Panc1 (cell line): Measurements from ENCODE around the gene FAM228B. TPM values are rescaled to one million over a fixed set of nuclear protein-coding genes. Genes with fewer than 3 reads are reported as not detected.

Source experiments
- ATAC-seq: fragments of 200-7000 bp; cut with Tn5 transposase; 2 replicates; pipeline ENCODE4 v1.9.1; 2020; ENCODE audit warnings: mild to moderate bottlenecking, moderate library complexity
- BruUV-seq: library from RNA; stranded (reverse); fragments of 400-500 nt; replicated peaks from 2 replicates; lab custom pipeline; 2021; lab: Mats Ljungman, UMichigan
- CTCF ChIA-PET: fragments of 300-600 bp; sonication (Branson Sonifier 250); formaldehyde crosslinking; loops from one replicate; lab custom pipeline; 2022; ENCODE audit warnings: antibody characterized with exemption; lab: Charles Lee
- POLR2A ChIA-PET: fragments of 300-600 bp; sonication (Branson Sonifier 250); formaldehyde crosslinking; loops from one replicate; lab custom pipeline; 2022; ENCODE audit warnings: antibody characterized with exemption; lab: Charles Lee
- DNase-seq: peaks from one replicate; pipeline ENCODE4 v3.0.0-alpha.2; 2010; ENCODE audit warnings: low read depth, low spot score
- H3K27ac ChIP-seq: 2 replicates; pipeline ENCODE4 v1.5.1; 2011; ENCODE audit warnings: mild to moderate bottlenecking, low read length, inconsistent platforms
- H3K27me3 ChIP-seq: fragments of 200-500 bp; sonication (Bioruptor generic); 2 replicates; pipeline ENCODE4 v1.6.0; 2014; ENCODE audit warnings: low read length, inconsistent platforms; ENCODE audit not compliant: control insufficient read depth, insufficient read depth
- H3K36me3 ChIP-seq: fragments of 200-500 bp; sonication (Bioruptor generic); 2 replicates; pipeline ENCODE4 v1.5.1; 2014; ENCODE audit warnings: inconsistent platforms, mild to moderate bottlenecking, low read length, moderate library complexity; ENCODE audit not compliant: control insufficient read depth, insufficient read depth
- H3K4me1 ChIP-seq: 2 replicates; pipeline ENCODE4 v1.5.1; 2011; ENCODE audit warnings: inconsistent platforms, mild to moderate bottlenecking, low read length, moderate library complexity; ENCODE audit not compliant: control insufficient read depth, insufficient read depth
- H3K4me3 ChIP-seq, 2 experiments: 2 replicates each; pipeline ENCODE4 v1.5.1; 2011 to 2012; ENCODE audit warnings: low read depth in 2 of 2, low read length in 2 of 2, mild to moderate bottlenecking in 2 of 2, inconsistent platforms in 1 of 2, moderate library complexity in 1 of 2
- H3K9me3 ChIP-seq: fragments of 200-500 bp; sonication (Bioruptor generic); 2 replicates; pipeline ENCODE4 v1.5.1; 2014; ENCODE audit warnings: low read depth, mild to moderate bottlenecking, inconsistent platforms, low read length, moderate library complexity; ENCODE audit not compliant: control insufficient read depth, insufficient read depth
- POLR2AphosphoS5 ChIP-seq: IDR thresholded peaks from 2 replicates; pipeline ENCODE4 v1.6.1; 2012; ENCODE audit warnings: mild to moderate bottlenecking, low read depth, low read length, moderate library complexity
- SIN3A ChIP-seq: IDR thresholded peaks from 2 replicates; pipeline ENCODE4 v1.6.1; 2012; ENCODE audit warnings: low read depth, mild to moderate bottlenecking, low read length, moderate library complexity, borderline replicate concordance; ENCODE audit not compliant: insufficient read depth
- TCF7L2 ChIP-seq: IDR thresholded peaks from 2 replicates; pipeline ENCODE4 v1.6.1; 2011; ENCODE audit warnings: mild to moderate bottlenecking, low read depth, low read length, inconsistent platforms
- in situ Hi-C: cut with HindIII; loops from 2 replicates; pipeline ENCODE4 v1.10.0; 2016; ENCODE audit warnings: low sequenced_read_pairs, low pct_unique_long_range_greater_than_20kb
- intact Hi-C: fragments of 100-400 bp; cut with micrococcal nuclease; formaldehyde crosslinking; loops from one replicate; pipeline ENCODE4 v1.10.0; 2022; ENCODE audit not compliant: unreplicated experiment
- total RNA-seq: library from RNA; stranded (reverse); gene quantifications from one replicate; pipeline ENCODE4 v1.2.1, GENCODE V29; 2021; ENCODE audit not compliant: unreplicated experiment
- TF ChIP-seq, protein P1 (sequence below), 2 experiments: IDR thresholded peaks; 2 replicates each; pipeline ENCODE4 v1.6.1; 2011 to 2012; ENCODE audit warnings: low read depth in 2 of 2, control low read depth in 1 of 2, low read length in 1 of 2, mild to moderate bottlenecking in 1 of 2, moderate library complexity in 1 of 2; ENCODE audit not compliant: insufficient read depth in 1 of 2
- TF ChIP-seq, protein P2 (sequence below): fragments of 450-650 bp; IDR thresholded peaks from 2 replicates; pipeline ENCODE4 v1.5.1; 2017; ENCODE audit warnings: mild to moderate bottlenecking

The FAM228B gene
- total RNA-seq, 1 experiment from 2014 or later: 23.0 TPM

DNA sequence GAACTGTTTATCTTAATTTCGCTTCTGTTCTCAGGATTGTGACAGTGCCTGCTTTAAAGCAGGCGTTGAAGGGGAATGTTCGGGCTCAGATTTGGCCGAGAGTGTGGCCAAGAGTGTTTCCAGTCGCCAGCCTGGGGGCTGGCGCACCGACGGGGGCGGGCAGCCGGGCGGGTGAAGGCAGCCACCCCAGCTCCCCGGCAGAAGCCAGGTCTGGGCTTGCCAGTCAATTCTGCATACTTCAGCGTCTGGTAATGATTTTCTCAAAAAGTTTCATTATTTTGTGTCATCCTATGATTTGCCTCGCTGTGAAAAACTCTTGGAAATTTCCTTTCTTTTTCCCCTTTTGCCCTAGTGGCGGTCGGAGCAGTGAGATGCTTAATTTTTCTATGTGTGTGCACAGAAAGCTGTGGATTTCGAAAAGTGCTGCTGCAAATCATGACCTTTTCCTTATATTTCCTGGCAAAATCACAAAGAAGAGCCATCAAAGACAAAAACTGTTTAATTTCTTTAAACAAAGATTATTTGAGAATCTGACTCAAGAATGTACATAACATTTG is 52.4 kb downstream of the FAM228B start:
- Histone ChIP-seq H3K9me3 (no peaks in the 10 kb centered on the region), H3K27me3 (no peaks in the 10 kb centered on the region), H3K36me3 (no peaks in the 10 kb centered on the region), H3K27ac (no peak overlapping the region), H3K4me1 (no peaks in the 10 kb centered on the region), H3K4me3 (peak overlapping the region; percentile 20 to 48)
- intact Hi-C loops: no loop called here
- no peak for DNase-seq
- no peak for TF ChIP-seq POLR2AphosphoS5
- TF ChIP-seq, protein P1, sequence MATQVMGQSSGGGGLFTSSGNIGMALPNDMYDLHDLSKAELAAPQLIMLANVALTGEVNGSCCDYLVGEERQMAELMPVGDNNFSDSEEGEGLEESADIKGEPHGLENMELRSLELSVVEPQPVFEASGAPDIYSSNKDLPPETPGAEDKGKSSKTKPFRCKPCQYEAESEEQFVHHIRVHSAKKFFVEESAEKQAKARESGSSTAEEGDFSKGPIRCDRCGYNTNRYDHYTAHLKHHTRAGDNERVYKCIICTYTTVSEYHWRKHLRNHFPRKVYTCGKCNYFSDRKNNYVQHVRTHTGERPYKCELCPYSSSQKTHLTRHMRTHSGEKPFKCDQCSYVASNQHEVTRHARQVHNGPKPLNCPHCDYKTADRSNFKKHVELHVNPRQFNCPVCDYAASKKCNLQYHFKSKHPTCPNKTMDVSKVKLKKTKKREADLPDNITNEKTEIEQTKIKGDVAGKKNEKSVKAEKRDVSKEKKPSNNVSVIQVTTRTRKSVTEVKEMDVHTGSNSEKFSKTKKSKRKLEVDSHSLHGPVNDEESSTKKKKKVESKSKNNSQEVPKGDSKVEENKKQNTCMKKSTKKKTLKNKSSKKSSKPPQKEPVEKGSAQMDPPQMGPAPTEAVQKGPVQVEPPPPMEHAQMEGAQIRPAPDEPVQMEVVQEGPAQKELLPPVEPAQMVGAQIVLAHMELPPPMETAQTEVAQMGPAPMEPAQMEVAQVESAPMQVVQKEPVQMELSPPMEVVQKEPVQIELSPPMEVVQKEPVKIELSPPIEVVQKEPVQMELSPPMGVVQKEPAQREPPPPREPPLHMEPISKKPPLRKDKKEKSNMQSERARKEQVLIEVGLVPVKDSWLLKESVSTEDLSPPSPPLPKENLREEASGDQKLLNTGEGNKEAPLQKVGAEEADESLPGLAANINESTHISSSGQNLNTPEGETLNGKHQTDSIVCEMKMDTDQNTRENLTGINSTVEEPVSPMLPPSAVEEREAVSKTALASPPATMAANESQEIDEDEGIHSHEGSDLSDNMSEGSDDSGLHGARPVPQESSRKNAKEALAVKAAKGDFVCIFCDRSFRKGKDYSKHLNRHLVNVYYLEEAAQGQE (IDR thresholded peaks at IDR 0.05; ENCODE audit: insufficient read depth in 1 of 2, low read depth in 2 of 2, low read length in 1 of 2): no peak
- TF ChIP-seq, protein P2, sequence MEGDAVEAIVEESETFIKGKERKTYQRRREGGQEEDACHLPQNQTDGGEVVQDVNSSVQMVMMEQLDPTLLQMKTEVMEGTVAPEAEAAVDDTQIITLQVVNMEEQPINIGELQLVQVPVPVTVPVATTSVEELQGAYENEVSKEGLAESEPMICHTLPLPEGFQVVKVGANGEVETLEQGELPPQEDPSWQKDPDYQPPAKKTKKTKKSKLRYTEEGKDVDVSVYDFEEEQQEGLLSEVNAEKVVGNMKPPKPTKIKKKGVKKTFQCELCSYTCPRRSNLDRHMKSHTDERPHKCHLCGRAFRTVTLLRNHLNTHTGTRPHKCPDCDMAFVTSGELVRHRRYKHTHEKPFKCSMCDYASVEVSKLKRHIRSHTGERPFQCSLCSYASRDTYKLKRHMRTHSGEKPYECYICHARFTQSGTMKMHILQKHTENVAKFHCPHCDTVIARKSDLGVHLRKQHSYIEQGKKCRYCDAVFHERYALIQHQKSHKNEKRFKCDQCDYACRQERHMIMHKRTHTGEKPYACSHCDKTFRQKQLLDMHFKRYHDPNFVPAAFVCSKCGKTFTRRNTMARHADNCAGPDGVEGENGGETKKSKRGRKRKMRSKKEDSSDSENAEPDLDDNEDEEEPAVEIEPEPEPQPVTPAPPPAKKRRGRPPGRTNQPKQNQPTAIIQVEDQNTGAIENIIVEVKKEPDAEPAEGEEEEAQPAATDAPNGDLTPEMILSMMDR: no peak
- TF ChIP-seq TCF7L2: no peak
- no peak for TF ChIP-seq SIN3A
- in situ Hi-C loops: no loop called here
- no TSS peak for BruUV-seq
- CTCF ChIA-PET: no interaction called here
- POLR2A ChIA-PET: no interaction called here
- ATAC-seq: no peak

DNA sequence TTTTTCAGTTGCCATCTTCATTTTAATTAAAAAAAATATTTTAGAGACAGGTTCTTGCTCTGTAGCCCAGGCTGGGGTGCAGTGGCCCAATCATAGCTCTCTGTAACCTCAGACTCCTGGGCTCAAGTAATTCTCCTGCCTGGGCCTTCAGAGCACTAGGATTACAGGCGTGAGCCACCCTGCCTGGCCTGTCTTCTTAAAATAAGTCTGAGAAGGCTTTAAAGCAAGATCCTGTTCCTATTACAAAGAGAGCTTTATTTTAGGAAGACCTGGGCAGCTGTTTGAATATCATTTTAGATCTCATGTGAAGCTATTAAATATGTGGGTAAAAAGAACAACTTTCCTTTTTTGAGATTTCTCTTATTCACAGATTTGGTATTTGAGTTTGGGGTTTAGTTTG is 53.1 kb downstream of the FAM228B start:
- H3K4me1 ChIP-seq: no peaks in the 10 kb centered on the region
- in situ Hi-C loops: no loop called here
- DNase-seq (no peak), ATAC-seq (no peak)
- TF ChIP-seq SIN3A: no peak
- TF ChIP-seq, protein P1 (IDR thresholded peaks at IDR 0.05; ENCODE audit: insufficient read depth in 1 of 2, low read depth in 2 of 2, low read length in 1 of 2): no peak
- no peak for TF ChIP-seq POLR2AphosphoS5
- TF ChIP-seq, protein P2: no peak
- TF ChIP-seq TCF7L2: no peak
- POLR2A ChIA-PET: no interaction called here
- H3K9me3 ChIP-seq: no peaks in the 10 kb centered on the region
- no peak overlapping the region for H3K4me3 ChIP-seq
- no peaks in the 10 kb centered on the region for H3K27me3 ChIP-seq
- H3K27ac ChIP-seq: no peak overlapping the region
- intact Hi-C loops: no loop called here
- CTCF ChIA-PET: no interaction called here
- no peaks in the 10 kb centered on the region for H3K36me3 ChIP-seq
- no TSS peak for BruUV-seq
